GM23248 (cell line): ENCODE results near the gene CDK5RAP3. TPM values are rescaled to one million over a fixed set of nuclear protein-coding genes. Genes with fewer than 3 reads are reported as not detected.

Experiments used
- DNase-seq: peaks from one replicate; pipeline ENCODE4 v3.0.0-alpha.2; 2015
- H2AFZ ChIP-seq: fragments of 200-600 bp; sonication (generic); 2 replicates; pipeline ENCODE4 v1.6.1; 2016; ENCODE audit warnings: antibody characterized with exemption
- H3F3A ChIP-seq: fragments of 200-600 bp; sonication (generic); 2 replicates; pipeline ENCODE4 v1.6.1; 2016; ENCODE audit warnings: mild to moderate bottlenecking, antibody characterized with exemption, mixed run types; ENCODE audit not compliant: insufficient read depth
- H3K27ac ChIP-seq: fragments of 200-600 bp; sonication (generic); 2 replicates; pipeline ENCODE4 v1.5.1; 2016; ENCODE audit warnings: mild to moderate bottlenecking
- H3K27me3 ChIP-seq: fragments of 200-600 bp; sonication (generic); replicated peaks from 2 replicates; pipeline ENCODE4 v1.6.1; 2016; ENCODE audit warnings: mild to moderate bottlenecking; ENCODE audit not compliant: insufficient read depth
- H3K36me3 ChIP-seq: fragments of 200-600 bp; sonication (generic); 2 replicates; pipeline ENCODE4 v1.6.1; 2016; ENCODE audit warnings: low read depth, mild to moderate bottlenecking
- H3K4me1 ChIP-seq: fragments of 200-600 bp; sonication (generic); 2 replicates; pipeline ENCODE4 v1.6.1; 2016; ENCODE audit warnings: mild to moderate bottlenecking; ENCODE audit not compliant: insufficient read depth
- H3K4me2 ChIP-seq: fragments of 200-600 bp; sonication (generic); one replicate; pipeline ENCODE4 v1.6.1; 2016; ENCODE audit warnings: mild to moderate bottlenecking; ENCODE audit not compliant: unreplicated experiment
- H3K4me3 ChIP-seq: fragments of 200-600 bp; sonication (generic); 2 replicates; pipeline ENCODE4 v1.5.1; 2016; ENCODE audit warnings: mild to moderate bottlenecking
- H3K79me2 ChIP-seq: fragments of 200-600 bp; sonication (generic); 2 replicates; pipeline ENCODE4 v1.6.1; 2016; ENCODE audit warnings: mild to moderate bottlenecking; ENCODE audit not compliant: insufficient read depth
- H3K9ac ChIP-seq: fragments of 200-600 bp; sonication (generic); 2 replicates; pipeline ENCODE4 v1.6.1; 2016; ENCODE audit warnings: mild to moderate bottlenecking
- H3K9me2 ChIP-seq: fragments of 200-600 bp; sonication (generic); 2 replicates; pipeline ENCODE4 v1.6.1; 2016; ENCODE audit warnings: mixed run types, mild to moderate bottlenecking, moderate library complexity; ENCODE audit not compliant: insufficient read depth
- H3K9me3 ChIP-seq: fragments of 200-600 bp; sonication (generic); one replicate; pipeline ENCODE4 v1.6.1; 2017; ENCODE audit warnings: low read depth
- H4K20me1 ChIP-seq: fragments of 200-600 bp; sonication (generic); 2 replicates; pipeline ENCODE4 v1.6.0; 2016; ENCODE audit not compliant: insufficient read depth
- EZH2 ChIP-seq: fragments of 200-600 bp; sonication (generic); IDR thresholded peaks from 2 replicates; pipeline ENCODE4 v1.6.1; 2018; ENCODE audit warnings: antibody characterized with exemption, mild to moderate bottlenecking; ENCODE audit not compliant: insufficient read depth, poor library complexity, severe bottlenecking
- EZH2phosphoT487 ChIP-seq: fragments of 200-600 bp; sonication (generic); IDR thresholded peaks from 2 replicates; pipeline ENCODE4 v1.6.1; 2018; ENCODE audit warnings: antibody characterized with exemption, moderate library complexity, mild to moderate bottlenecking, low read depth; ENCODE audit not compliant: insufficient read depth
- WGBS, 2 experiments: methylation state at CpG; one replicate each; pipeline ENCODE4 v1.1.6; 2015 to 2017; ENCODE audit warnings: low lambda C conversion rate in 2 of 2, low coverage in 1 of 2; ENCODE audit errors: missing lambda C conversion rate in 2 of 2; 5-methylcytosine and 5-hydroxymethylcytosine counted together
- in situ Hi-C: fragments of 300-500 bp; cut with MboI; formaldehyde crosslinking; loops from 2 replicates; pipeline ENCODE4 v1.15.0; 2020
- polyA plus RNA-seq: library from polyadenylated mRNA; unstranded; fragments of >200 nt; fragmentation: Nextera tagmentation; extraction: Ambion mirVana; gene quantifications from 2 replicates; pipeline ENCODE4 v1.2.1, GENCODE V29; 2016
- total RNA-seq: library from RNA; depleted of rRNA; stranded (reverse); fragments of >200 nt; shearing (Covaris generic); gene quantifications from 2 replicates; pipeline ENCODE4 v1.2.3, GENCODE V29; 2014

The CDK5RAP3 gene
- total and polyA plus RNA-seq, 2 experiments from 2014 or later = 61.7 to 92.2 TPM

DNA sequence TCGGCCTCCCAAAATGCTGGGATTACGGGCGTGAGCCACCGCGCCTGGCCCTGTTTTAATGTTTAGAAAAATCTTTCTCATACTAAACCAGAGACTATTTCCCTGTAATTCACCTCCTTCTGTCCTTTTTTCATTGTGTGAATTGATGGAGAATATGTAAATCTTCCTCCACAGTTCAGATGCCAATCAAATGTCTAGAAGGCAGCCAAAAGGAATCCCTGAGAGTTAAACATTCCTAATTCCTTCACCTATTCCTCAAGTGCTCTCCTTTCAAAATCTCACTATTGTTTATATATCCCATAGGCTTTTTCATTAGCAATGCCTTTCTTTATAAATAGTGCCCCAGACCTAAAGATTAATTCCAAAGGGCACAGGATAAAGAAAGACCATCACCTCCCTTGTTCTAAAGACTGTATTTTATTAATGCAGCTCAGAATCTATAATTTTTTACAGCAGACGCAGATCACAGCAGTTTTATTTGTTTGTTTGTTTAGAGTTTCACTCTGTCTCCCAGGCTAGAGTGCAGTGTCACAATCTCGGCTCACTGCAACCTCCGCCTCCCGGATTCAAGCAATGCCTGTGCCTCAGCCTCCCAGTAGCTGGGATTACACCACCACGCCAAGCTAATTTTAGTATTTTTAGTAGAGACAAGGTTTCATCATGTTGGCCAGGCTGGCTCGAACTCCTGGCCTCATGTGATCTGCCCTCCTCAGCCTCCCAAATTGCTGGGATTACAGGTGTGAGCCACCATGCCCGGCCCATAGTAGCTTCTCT lies 36.2 kb downstream of the CDK5RAP3 start:
- Histone ChIP-seq H3K4me1 (peaks cover 37% of the 10 kb centered on the region), H3K4me3 (no peak overlapping the region), H3K79me2 (no peaks in the 10 kb centered on the region), H3K4me2 (no peak overlapping the region), H4K20me1 (no peaks in the 10 kb centered on the region), H2AFZ (no peak overlapping the region), H3K27ac (no peak overlapping the region), H3K36me3 (no peaks in the 10 kb centered on the region), H3K9ac (no peak overlapping the region), H3K27me3 (no peaks in the 10 kb centered on the region), H3K9me2 (no peaks in the 10 kb centered on the region), H3K9me3 (no peaks in the 10 kb centered on the region), H3F3A (peaks cover 12% of the 10 kb centered on the region; the same call in 1 of the 2 replicates)
- 88 to 91% methylated on average over 12 of the region's 12 CpGs for WGBS, 2 experiments
- DNase-seq = no peak
- TF ChIP-seq EZH2 = no peak
- TF ChIP-seq EZH2phosphoT487 = no peak
- in situ Hi-C loops = no loop called here

DNA sequence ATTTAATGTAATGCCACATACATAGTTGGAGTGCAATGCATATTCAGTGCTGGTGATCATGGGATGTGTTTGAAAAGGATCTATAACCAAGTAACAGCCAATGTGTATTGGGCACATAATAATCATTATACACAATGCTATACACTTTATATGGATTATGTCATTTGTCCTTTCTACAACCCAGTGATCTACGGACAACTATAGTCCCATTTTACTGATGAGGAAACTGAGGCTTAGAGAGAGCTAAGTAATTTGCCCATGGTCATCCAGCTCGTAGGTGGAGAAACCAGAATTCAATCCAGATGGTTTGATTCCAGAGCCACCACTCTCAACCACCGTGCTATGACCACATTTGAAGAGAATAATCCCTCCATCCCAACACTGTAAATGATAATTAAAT lies 39.3 kb downstream of the CDK5RAP3 start:
- WGBS, 2 experiments = 51 to 65% methylated on average over 3 of the region's 3 CpGs
- no peak overlapping the region for H3K4me3 ChIP-seq
- DNase-seq = no peak
- H3F3A ChIP-seq = no peaks in the 10 kb centered on the region
- no peaks in the 10 kb centered on the region for H4K20me1 ChIP-seq
- no peaks in the 10 kb centered on the region for H3K79me2 ChIP-seq
- peaks cover 15% of the 10 kb centered on the region for H3K4me1 ChIP-seq
- H3K36me3 ChIP-seq = no peaks in the 10 kb centered on the region
- in situ Hi-C loops = no loop called here
- no peaks in the 10 kb centered on the region for H3K9me2 ChIP-seq
- TF ChIP-seq EZH2phosphoT487 (no peak), EZH2 (no peak)
- H3K9me3 ChIP-seq = no peaks in the 10 kb centered on the region
- H3K27ac ChIP-seq = no peak overlapping the region
- H3K9ac ChIP-seq = no peak overlapping the region
- no peaks in the 10 kb centered on the region for H3K27me3 ChIP-seq
- H2AFZ ChIP-seq = no peak overlapping the region
- no peak overlapping the region for H3K4me2 ChIP-seq

DNA sequence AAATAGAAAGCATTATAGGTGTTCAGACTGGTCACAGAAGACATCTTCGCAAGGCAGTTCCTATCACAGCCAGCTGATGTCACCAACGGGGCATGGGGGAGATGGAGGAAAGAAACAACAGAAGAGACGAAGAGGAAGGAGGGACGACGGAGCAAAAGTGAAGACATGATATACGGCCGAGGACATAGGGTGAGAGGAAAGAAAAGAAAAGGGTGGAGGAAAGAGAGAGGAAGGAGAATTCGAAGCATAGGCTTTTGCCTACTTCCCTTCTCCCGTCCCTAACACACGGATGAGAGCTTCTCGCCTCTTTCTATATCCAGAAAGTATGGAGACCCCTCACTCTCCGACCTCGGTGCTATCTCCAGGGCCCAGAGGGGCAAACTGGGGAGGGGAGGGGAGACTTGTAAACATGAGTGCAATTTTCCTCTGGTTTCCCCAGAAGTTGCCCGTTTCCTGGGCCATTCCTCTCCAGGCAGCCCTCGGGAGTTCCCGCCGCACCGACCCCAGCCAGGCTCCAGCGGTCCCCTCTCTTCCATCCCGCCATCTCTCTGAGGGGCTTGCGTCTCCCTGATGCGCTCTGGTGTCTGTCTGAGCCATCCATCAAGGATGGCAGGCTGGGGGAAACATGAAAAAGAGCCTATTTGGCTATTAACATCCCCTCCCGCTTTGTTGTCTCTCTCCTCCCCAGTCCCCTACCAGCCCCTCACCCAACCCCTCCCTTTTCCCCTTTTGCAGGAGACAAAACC lies 40.7 kb downstream of the CDK5RAP3 start:
- Histone ChIP-seq H3K4me1 (peaks cover 5% of the 10 kb centered on the region; the same call in 1 of the 2 replicates), H3K36me3 (no peaks in the 10 kb centered on the region), H3K27ac (no peak overlapping the region), H4K20me1 (no peaks in the 10 kb centered on the region), H3K4me3 (peak overlapping the region; percentile 71), H3K79me2 (no peaks in the 10 kb centered on the region), H3K9me3 (no peaks in the 10 kb centered on the region), H3K9ac (peak overlapping the region; percentile 43), H3K27me3 (no peaks in the 10 kb centered on the region), H2AFZ (peak overlapping the region; percentile 86), H3K9me2 (no peaks in the 10 kb centered on the region), H3F3A (no peaks in the 10 kb centered on the region), H3K4me2 (peak overlapping the region; percentile 88)
- no peak for TF ChIP-seq EZH2
- no peak for TF ChIP-seq EZH2phosphoT487
- DNase-seq = peak; percentile 68
- in situ Hi-C loops = no loop called here
- 21 to 27% methylated on average over 21 to 23 of the region's 23 CpGs for WGBS, 2 experiments

DNA sequence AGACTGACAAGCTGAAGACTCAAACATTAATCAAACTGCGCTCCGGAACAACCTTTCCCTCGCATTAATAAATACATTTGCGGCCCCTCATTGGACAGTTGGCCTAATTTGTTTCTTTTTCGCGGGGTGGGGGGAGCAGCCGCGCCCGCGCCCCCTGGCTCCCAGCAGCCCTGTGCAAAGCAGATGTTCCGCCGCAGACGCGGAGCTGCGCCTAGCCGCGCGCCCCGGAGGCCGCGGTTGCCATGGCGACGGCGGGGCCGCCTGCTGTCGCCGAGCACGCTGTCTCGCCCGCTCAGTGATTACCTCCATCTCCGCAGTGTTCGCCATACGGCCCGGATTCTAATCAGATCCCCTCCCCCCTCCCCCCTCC lies 41.2 kb downstream of the CDK5RAP3 start:
- peak; percentile 64 for DNase-seq
- no peaks in the 10 kb centered on the region for H3K36me3 ChIP-seq
- WGBS, 2 experiments = 1 to 4% methylated on average over 20 to 34 of the region's 34 CpGs
- H3K79me2 ChIP-seq = no peaks in the 10 kb centered on the region
- no peaks in the 10 kb centered on the region for H3K9me2 ChIP-seq
- no peak overlapping the region for H3K27ac ChIP-seq
- in situ Hi-C loops = no loop called here
- H3F3A ChIP-seq = no peaks in the 10 kb centered on the region
- no peaks in the 10 kb centered on the region for H3K9me3 ChIP-seq
- peak overlapping the region; percentile 86 for H2AFZ ChIP-seq
- TF ChIP-seq EZH2 = no peak
- TF ChIP-seq EZH2phosphoT487 = no peak
- H3K27me3 ChIP-seq = no peaks in the 10 kb centered on the region
- H3K4me1 ChIP-seq = peaks cover 5% of the 10 kb centered on the region; the same call in 1 of the 2 replicates
- H3K9ac ChIP-seq = peak overlapping the region; percentile 43
- no peaks in the 10 kb centered on the region for H4K20me1 ChIP-seq
- H3K4me2 ChIP-seq = peak overlapping the region; percentile 88
- peak overlapping the region; percentile 71 for H3K4me3 ChIP-seq
